Prostate gland (tissue), 2 donors: ENCODE data around the gene SYTL1.

ENCODE experiments used
- POLR2A ChIP-seq: fragments of 450-650 bp; IDR thresholded peaks from one replicate; pipeline ENCODE4 v1.6.1; 2016; ENCODE audit warnings: antibody characterized with exemption, mild to moderate bottlenecking
- POLR2AphosphoS5 ChIP-seq: sonication (generic); formaldehyde crosslinking; IDR thresholded peaks from one replicate; pipeline ENCODE4 v1.6.1; 2017; ENCODE audit warnings: antibody characterized with exemption
- TF ChIP-seq, protein P1 (sequence below), 4 experiments: fragments of 200-600 bp in 2 of 4; fragments of 450-650 bp in 2 of 4; sonication (generic) in 2 of 4; IDR thresholded peaks; 1 replicate in 3 of 4; 2 replicates in 1 of 4; pipeline ENCODE4 v1.5.1; 2016 to 2019; ENCODE audit warnings: antibody characterized with exemption in 4 of 4, mild to moderate bottlenecking in 2 of 4, moderate library complexity in 2 of 4

DNA sequence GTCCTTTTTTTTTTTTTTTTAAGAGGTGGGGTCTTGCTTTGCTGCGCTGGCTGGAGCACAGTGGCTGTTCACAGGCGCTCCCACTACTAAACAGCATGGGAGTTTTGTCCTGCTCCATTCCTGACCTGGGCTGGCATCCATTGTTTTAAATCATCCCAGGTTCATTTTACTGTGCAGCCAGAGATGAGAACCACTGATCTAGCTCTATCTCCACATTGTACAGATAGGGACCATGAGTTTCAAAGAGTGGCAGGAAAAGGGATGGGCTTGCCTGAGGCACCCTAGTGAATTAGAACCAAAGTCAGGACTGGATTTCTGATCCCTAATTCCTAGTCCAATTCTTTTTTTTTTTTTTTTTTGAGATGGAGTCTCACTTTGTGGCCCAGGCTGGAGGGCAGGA, 27.1 kb upstream of the SYTL1 start:
- TF ChIP-seq, protein P1, sequence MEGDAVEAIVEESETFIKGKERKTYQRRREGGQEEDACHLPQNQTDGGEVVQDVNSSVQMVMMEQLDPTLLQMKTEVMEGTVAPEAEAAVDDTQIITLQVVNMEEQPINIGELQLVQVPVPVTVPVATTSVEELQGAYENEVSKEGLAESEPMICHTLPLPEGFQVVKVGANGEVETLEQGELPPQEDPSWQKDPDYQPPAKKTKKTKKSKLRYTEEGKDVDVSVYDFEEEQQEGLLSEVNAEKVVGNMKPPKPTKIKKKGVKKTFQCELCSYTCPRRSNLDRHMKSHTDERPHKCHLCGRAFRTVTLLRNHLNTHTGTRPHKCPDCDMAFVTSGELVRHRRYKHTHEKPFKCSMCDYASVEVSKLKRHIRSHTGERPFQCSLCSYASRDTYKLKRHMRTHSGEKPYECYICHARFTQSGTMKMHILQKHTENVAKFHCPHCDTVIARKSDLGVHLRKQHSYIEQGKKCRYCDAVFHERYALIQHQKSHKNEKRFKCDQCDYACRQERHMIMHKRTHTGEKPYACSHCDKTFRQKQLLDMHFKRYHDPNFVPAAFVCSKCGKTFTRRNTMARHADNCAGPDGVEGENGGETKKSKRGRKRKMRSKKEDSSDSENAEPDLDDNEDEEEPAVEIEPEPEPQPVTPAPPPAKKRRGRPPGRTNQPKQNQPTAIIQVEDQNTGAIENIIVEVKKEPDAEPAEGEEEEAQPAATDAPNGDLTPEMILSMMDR (IDR thresholded peaks at IDR 0.05), result no peak
- TF ChIP-seq POLR2AphosphoS5, result no peak
- no peak for TF ChIP-seq POLR2A
